GM20000 (cell line): ENCODE measurements around the gene PPFIA4.

Experiments used
- DNase-seq: peaks from one replicate; pipeline ENCODE4 v3.0.0; 2012; ENCODE audit warnings: low spot score
- TF ChIP-seq, protein P1 (sequence below): IDR thresholded peaks from 2 replicates; pipeline ENCODE4 v1.5.1; 2012; ENCODE audit warnings: mild to moderate bottlenecking, control low read depth; ENCODE audit errors: extremely low read depth, missing control alignments

PPFIA4 gene

DNA sequence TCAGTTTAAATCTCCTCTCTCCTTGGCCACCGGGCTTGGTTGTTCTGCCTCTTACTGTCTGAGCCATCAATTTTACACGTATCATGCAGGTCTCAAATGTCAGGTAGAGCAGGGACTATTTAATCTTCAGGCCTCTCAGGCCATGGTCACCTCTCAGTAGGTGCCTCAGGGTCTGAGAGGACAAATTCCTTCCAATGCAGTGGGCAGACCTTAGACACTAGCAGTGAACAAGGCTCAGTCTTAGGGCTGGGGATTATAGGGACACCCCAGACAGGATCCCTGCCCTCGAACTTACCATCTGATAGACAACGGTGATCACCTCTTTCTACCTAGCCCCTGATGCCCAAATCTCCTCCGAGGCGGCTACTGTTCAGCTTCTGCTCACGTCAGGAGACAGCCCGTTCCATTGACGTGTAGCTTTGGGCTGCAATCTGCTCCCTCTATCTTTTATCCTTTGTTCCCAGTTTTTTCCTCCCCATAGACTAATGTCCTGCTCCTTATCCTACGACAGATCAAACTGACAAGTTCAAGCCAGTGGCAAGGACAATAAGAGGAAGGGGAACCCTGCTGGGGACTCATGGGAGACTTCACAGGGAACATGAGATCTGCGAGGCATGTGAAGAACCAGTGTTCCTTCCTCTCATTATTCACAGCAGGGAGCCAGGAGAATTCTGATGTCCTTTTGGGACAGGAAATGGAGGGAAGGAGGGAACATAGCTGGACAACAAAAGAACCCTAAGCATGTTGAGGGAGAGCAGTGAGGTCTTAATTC lies 60.9 kb downstream of the PPFIA4 start:
- no peak for DNase-seq
- TF ChIP-seq, protein P1, sequence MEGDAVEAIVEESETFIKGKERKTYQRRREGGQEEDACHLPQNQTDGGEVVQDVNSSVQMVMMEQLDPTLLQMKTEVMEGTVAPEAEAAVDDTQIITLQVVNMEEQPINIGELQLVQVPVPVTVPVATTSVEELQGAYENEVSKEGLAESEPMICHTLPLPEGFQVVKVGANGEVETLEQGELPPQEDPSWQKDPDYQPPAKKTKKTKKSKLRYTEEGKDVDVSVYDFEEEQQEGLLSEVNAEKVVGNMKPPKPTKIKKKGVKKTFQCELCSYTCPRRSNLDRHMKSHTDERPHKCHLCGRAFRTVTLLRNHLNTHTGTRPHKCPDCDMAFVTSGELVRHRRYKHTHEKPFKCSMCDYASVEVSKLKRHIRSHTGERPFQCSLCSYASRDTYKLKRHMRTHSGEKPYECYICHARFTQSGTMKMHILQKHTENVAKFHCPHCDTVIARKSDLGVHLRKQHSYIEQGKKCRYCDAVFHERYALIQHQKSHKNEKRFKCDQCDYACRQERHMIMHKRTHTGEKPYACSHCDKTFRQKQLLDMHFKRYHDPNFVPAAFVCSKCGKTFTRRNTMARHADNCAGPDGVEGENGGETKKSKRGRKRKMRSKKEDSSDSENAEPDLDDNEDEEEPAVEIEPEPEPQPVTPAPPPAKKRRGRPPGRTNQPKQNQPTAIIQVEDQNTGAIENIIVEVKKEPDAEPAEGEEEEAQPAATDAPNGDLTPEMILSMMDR: no peak

DNA sequence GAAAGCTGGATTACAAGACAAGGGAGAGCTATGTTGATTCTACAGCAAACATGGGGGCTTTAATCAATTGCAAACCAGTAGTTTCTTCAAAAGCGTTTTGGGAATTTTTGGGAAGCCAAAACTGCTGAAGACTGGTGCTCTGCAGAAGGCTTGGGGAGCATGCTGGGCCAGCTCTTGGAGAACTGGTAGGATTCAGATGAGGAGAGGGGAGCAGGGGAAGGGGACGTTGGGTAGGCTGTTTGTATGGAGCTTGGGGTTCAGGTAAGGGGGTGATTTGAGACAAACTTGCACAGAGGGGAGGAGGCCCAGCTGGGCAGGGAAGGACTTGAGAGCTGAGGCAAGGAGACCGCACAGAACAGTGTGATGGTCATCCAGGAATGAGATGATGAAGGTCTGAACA lies 62.1 kb downstream of the PPFIA4 start:
- no peak for DNase-seq
- TF ChIP-seq, protein P1: no peak

GRCh38 chr1:203089001-203089650 lies 62.8 kb downstream of the PPFIA4 start:
- TF ChIP-seq, protein P1: no peak
- DNase-seq: no peak

DNA sequence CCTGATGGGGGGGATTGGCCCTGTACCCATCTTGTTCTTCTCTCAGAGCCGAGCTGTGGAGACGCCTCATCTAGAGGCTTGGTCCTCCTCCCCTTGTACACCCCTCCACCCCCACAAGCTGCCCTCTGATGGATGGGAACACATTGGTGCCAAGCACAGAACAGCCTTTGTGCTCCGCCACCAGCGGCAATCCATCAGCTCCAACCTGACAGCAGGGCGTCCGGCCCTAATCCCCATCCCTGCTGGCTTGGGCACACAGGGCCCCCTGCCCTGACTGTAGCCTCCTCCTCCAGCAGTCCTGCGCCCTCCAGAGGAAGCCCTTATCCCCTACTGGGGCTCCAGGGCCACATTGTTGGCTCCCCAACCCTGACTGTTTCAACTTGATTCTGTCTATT lies 63.4 kb downstream of the PPFIA4 start:
- TF ChIP-seq, protein P1: no peak
- no peak for DNase-seq

GRCh38 chr1:203090421-203091198 lies 64.3 kb downstream of the PPFIA4 start:
- TF ChIP-seq, protein P1: no peak
- DNase-seq: no peak

DNA sequence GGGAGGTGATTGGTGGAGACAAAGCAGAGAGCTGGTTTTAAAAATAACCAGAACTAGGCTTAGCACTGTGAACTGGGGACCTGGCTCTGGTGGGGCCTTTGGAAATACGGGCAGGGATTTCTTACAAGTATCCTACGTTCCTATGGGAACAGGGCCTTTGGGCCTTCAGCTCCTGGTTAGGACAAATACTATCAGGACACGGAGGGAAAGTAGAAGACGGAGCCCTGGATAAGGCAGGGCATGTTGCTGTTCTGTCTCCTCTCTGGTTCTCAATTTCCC lies 64.8 kb downstream of the PPFIA4 start:
- no peak for DNase-seq
- TF ChIP-seq, protein P1: no peak

- no peak for DNase-seq
- TF ChIP-seq, protein P1: no peak
Measured at GRCh38 chr1:203091761-203092330, 65.6 kb downstream of the PPFIA4 start.
